ENCODE measurements around the gene GNG13.

The GNG13 gene

DNA sequence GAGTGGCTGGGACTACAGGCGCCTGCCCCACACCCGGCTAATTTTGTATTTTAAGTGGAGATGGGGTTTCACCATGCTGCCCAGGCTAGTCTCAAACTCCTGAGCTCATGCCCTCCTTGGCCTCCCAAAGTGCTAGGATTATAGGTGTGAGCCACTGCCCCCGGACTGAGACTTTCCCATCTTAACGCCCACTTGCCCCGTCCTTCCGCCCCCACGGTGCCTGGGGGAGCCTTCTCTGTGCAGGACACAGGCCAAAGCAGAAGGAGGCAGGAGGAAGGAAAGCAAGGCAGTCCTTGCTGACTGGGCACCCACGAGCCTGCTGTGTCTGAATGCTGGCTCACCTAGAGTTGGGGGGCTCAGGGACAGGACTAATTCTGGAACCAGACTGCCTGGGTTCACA, 17.6 kb upstream of the GNG13 start:
- Histone ChIP-seq H3K4me3 (ENCODE audit: low read length) (no peak overlapping the region), H3K9ac (ENCODE audit: low read length) (no peak overlapping the region), H3K4me1 (ENCODE audit: control insufficient read depth, insufficient read depth, low read length) (no peaks in the 10 kb centered on the region), H3K27ac (ENCODE audit: low read depth, low read length) (no peak overlapping the region), H3K36me3 (ENCODE audit: control insufficient read depth, insufficient read depth, low read length) (no peaks in the 10 kb centered on the region), H3K27me3 (ENCODE audit: control insufficient read depth, insufficient read depth, low read length) (peaks cover 3% of the 10 kb centered on the region)

- Histone ChIP-seq H3K27me3 (ENCODE audit: control insufficient read depth, insufficient read depth, low read length) (peaks cover 5% of the 10 kb centered on the region), H3K4me1 (ENCODE audit: control insufficient read depth, insufficient read depth, low read length) (no peaks in the 10 kb centered on the region), H3K9ac (ENCODE audit: low read length) (no peak overlapping the region), H3K36me3 (ENCODE audit: control insufficient read depth, insufficient read depth, low read length) (no peaks in the 10 kb centered on the region), H3K27ac (ENCODE audit: low read depth, low read length) (no peak overlapping the region), H3K4me3 (ENCODE audit: low read length) (no peak overlapping the region)
Measured at GRCh38 chr16:817001-817906, 16.7 kb upstream of the GNG13 start.

GRCh38 chr16:815861-816260, 15.3 kb upstream of the GNG13 start:
- Histone ChIP-seq H3K27ac (ENCODE audit: low read depth, low read length) (no peak overlapping the region), H3K4me1 (ENCODE audit: control insufficient read depth, insufficient read depth, low read length) (no peaks in the 10 kb centered on the region), H3K9ac (ENCODE audit: low read length) (no peak overlapping the region), H3K27me3 (ENCODE audit: control insufficient read depth, insufficient read depth, low read length) (peaks cover 5% of the 10 kb centered on the region), H3K4me3 (ENCODE audit: low read length) (no peak overlapping the region), H3K36me3 (ENCODE audit: control insufficient read depth, insufficient read depth, low read length) (no peaks in the 10 kb centered on the region)

DNA sequence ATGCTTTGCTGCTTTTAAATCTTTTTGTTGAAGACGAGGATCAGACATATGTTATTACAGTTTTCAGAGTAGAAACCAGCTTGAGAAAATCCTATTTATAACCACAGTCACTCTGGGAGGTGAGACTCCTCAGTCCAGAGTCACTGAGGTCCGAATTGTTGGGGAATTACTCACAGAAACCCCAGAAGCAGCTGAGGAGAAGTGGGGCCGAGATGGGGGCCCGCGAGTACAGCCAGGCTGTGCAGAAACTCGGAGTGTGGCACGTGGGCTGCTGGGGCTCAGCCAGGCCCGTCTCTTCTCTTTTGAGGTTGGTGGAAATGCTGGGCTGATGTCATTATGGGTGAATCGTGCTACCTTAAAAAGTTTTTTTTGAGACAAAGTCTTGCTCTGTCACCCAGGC, 14.4 kb upstream of the GNG13 start:
- H3K27ac ChIP-seq (ENCODE audit: low read depth, low read length), result no peak overlapping the region
- H3K4me1 ChIP-seq (ENCODE audit: control insufficient read depth, insufficient read depth, low read length), result no peaks in the 10 kb centered on the region
- no peak overlapping the region for H3K9ac ChIP-seq (ENCODE audit: low read length)
- H3K36me3 ChIP-seq (ENCODE audit: control insufficient read depth, insufficient read depth, low read length), result no peaks in the 10 kb centered on the region
- H3K4me3 ChIP-seq (ENCODE audit: low read length), result no peak overlapping the region
- H3K27me3 ChIP-seq (ENCODE audit: control insufficient read depth, insufficient read depth, low read length), result peaks cover 5% of the 10 kb centered on the region

GRCh38 chr16:813916-814412, 13.4 kb upstream of the GNG13 start:
- Histone ChIP-seq H3K27ac (ENCODE audit: low read depth, low read length) (no peak overlapping the region), H3K36me3 (ENCODE audit: control insufficient read depth, insufficient read depth, low read length) (no peaks in the 10 kb centered on the region), H3K4me1 (ENCODE audit: control insufficient read depth, insufficient read depth, low read length) (no peaks in the 10 kb centered on the region), H3K27me3 (ENCODE audit: control insufficient read depth, insufficient read depth, low read length) (peaks cover 5% of the 10 kb centered on the region), H3K4me3 (ENCODE audit: low read length) (no peak overlapping the region), H3K9ac (ENCODE audit: low read length) (no peak overlapping the region)

GRCh38 chr16:813204-813915, 12.8 kb upstream of the GNG13 start:
- H3K27me3 ChIP-seq (ENCODE audit: control insufficient read depth, insufficient read depth, low read length), result peaks cover 5% of the 10 kb centered on the region
- H3K4me1 ChIP-seq (ENCODE audit: control insufficient read depth, insufficient read depth, low read length), result peaks cover 3% of the 10 kb centered on the region
- no peaks in the 10 kb centered on the region for H3K36me3 ChIP-seq (ENCODE audit: control insufficient read depth, insufficient read depth, low read length)
- H3K27ac ChIP-seq (ENCODE audit: low read depth, low read length), result no peak overlapping the region
- no peak overlapping the region for H3K4me3 ChIP-seq (ENCODE audit: low read length)
- H3K9ac ChIP-seq (ENCODE audit: low read length), result no peak overlapping the region

DNA sequence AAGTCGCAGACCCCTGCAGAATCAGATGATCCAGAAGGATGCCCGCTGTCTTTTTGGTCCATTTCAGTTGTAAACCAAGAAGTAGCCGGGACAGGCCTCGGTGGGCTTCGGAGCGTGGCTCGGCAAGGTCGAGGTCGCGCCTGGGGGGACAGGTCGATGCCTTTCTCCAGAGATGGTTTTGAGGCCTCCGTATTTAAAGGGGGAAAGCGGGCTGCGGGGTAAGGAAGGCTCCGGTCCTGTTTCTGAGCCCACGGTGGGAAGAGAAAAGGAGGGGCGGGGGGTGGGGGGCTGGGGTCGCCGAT, 7.5 kb upstream of the GNG13 start:
- no peaks in the 10 kb centered on the region for H3K36me3 ChIP-seq (ENCODE audit: control insufficient read depth, insufficient read depth, low read length)
- no peak overlapping the region for H3K9ac ChIP-seq (ENCODE audit: low read length)
- peaks cover 1% of the 10 kb centered on the region for H3K27me3 ChIP-seq (ENCODE audit: control insufficient read depth, insufficient read depth, low read length)
- peak overlapping the region; percentile 73 for H3K4me3 ChIP-seq (ENCODE audit: low read length)
- H3K27ac ChIP-seq (ENCODE audit: low read depth, low read length), result no peak overlapping the region
- H3K4me1 ChIP-seq (ENCODE audit: control insufficient read depth, insufficient read depth, low read length), result peaks cover 4% of the 10 kb centered on the region

DNA sequence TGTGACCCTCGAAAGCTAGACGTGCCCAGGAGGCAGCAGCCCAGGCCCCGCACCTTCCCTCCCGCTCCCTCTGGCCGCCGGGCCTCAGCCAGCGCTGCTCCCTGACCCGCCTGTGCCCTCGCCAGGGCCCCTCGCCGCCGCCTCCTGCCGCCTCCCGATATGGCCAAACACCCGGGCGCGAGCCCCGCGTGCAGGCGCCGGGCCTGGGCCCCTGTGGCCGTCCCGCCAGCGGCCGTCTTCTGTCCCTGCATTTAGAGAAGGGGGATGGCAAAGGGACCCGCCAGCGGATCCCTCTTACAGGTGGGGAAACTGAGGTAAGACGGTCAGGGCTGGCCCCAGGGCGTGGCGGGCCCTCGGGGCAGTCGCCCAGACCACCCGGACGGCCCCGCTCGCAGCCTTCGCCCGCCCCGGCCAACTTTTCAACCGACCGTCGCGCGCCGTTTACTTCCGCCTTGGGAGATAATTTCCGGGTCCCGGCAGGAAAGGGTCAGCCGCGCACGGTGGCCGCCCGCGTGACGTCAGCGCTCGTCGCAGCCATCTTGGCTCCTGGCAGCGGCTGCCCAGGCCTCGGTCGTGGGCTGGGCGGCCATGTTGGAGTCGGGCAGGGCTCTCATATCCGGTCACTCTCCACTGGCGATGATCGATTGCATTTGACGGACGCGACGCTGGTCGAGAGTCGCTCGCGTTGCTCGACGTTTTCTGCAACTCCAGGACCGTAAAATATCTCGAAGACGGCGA, 7.0 kb upstream of the GNG13 start:
- Histone ChIP-seq H3K9ac (ENCODE audit: low read length) (peak overlapping the region; percentile 68), H3K36me3 (ENCODE audit: control insufficient read depth, insufficient read depth, low read length) (no peaks in the 10 kb centered on the region), H3K27me3 (ENCODE audit: control insufficient read depth, insufficient read depth, low read length) (no peaks in the 10 kb centered on the region), H3K27ac (ENCODE audit: low read depth, low read length) (peak overlapping the region; percentile 89), H3K4me1 (ENCODE audit: control insufficient read depth, insufficient read depth, low read length) (peaks cover 4% of the 10 kb centered on the region), H3K4me3 (ENCODE audit: low read length) (peak overlapping the region; percentile 88)

- H3K4me1 ChIP-seq (ENCODE audit: control insufficient read depth, insufficient read depth, low read length), result peaks cover 4% of the 10 kb centered on the region
- H3K27me3 ChIP-seq (ENCODE audit: control insufficient read depth, insufficient read depth, low read length), result peaks cover 12% of the 10 kb centered on the region
- H3K36me3 ChIP-seq (ENCODE audit: control insufficient read depth, insufficient read depth, low read length), result no peaks in the 10 kb centered on the region
- no peak overlapping the region for H3K27ac ChIP-seq (ENCODE audit: low read depth, low read length)
- no peak overlapping the region for H3K4me3 ChIP-seq (ENCODE audit: low read length)
- H3K9ac ChIP-seq (ENCODE audit: low read length), result no peak overlapping the region
Measured at GRCh38 chr16:805474-805873, 4.9 kb upstream of the GNG13 start.

DNA sequence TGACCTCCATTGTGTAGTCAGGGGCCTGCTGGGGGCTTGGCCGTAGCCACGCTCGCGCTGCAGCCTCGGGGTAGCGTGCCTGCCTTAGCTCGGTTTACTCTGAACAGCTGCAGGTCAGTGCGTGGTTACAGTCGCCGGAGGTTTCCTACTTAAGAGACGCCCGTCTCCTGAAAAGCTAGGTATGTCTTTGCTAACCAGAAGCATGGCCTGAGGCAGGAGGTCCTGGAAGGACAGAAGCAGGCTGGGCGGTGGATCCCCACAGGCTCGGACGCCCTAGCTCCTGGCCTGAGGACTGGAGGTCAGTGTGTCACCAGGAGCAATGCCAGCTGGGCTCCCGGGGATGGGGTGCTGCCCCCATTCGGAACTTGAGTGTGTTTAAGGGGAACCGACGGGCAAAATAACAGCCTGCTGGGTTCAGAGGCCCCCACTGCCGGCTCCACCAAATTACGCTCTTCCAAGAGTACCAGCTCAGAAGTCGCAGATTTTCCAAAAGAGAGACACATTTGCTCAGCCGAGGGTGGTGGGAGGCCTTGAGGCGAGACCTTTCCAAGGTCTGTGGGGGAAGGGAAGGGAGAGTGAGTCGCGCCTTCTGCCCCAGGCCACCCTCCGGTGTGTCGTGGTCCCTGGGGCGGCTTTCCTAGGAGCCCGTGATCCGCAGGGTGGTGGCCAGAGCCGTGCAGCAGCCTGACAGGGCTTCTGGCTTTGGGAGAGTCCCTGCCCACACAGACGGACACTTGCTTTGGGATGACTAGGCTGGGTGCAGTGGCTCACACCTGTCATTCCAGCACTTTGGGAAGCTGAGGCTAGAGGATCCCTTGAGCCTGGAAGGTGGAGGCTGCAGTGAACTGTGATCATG, 3.9 kb upstream of the GNG13 start:
- Histone ChIP-seq H3K9ac (ENCODE audit: low read length) (no peak overlapping the region), H3K36me3 (ENCODE audit: control insufficient read depth, insufficient read depth, low read length) (no peaks in the 10 kb centered on the region), H3K4me1 (ENCODE audit: control insufficient read depth, insufficient read depth, low read length) (peaks cover 4% of the 10 kb centered on the region), H3K4me3 (ENCODE audit: low read length) (no peak overlapping the region), H3K27ac (ENCODE audit: low read depth, low read length) (no peak overlapping the region), H3K27me3 (ENCODE audit: control insufficient read depth, insufficient read depth, low read length) (peaks cover 15% of the 10 kb centered on the region)

GRCh38 chr16:803754-804080, 3.2 kb upstream of the GNG13 start:
- Histone ChIP-seq H3K9ac (ENCODE audit: low read length) (no peak overlapping the region), H3K27ac (ENCODE audit: low read depth, low read length) (no peak overlapping the region), H3K27me3 (ENCODE audit: control insufficient read depth, insufficient read depth, low read length) (peaks cover 15% of the 10 kb centered on the region), H3K36me3 (ENCODE audit: control insufficient read depth, insufficient read depth, low read length) (no peaks in the 10 kb centered on the region), H3K4me1 (ENCODE audit: control insufficient read depth, insufficient read depth, low read length) (peaks cover 4% of the 10 kb centered on the region), H3K4me3 (ENCODE audit: low read length) (no peak overlapping the region)
